AG04450 (cell line): ENCODE results near the gene CAMK2D. TPM values are rescaled to one million over a fixed set of nuclear protein-coding genes. Genes with fewer than 3 reads are reported as not detected.

Source experiments
- CTCF ChIA-PET: fragments of 300-600, 350-600 bp; formaldehyde crosslinking; extraction: SDS; loops from one replicate; lab custom pipeline; 2022; ENCODE audit warnings: antibody characterized with exemption, inconsistent platforms; lab: Charles Lee
- POLR2A ChIA-PET: fragments of 350-600 bp; formaldehyde crosslinking; extraction: SDS; loops from one replicate; lab custom pipeline; 2021; ENCODE audit warnings: antibody characterized with exemption, inconsistent platforms; lab: Yijun Ruan, JAX
- DNase-seq: peaks from one replicate; pipeline ENCODE4 v3.0.0-alpha.2; 2011; ENCODE audit warnings: low read depth, low spot score
- H3K27ac ChIP-seq: one replicate; pipeline ENCODE4 v1.5.1; 2012; ENCODE audit warnings: low read depth, low read length, control low read depth
- H3K27me3 ChIP-seq: one replicate; pipeline ENCODE4 v1.6.0; 2012; ENCODE audit warnings: low read length; ENCODE audit not compliant: control insufficient read depth, insufficient read depth
- H3K4me3 ChIP-seq: 2 replicates; pipeline ENCODE4 v1.5.1; 2011; ENCODE audit warnings: mild to moderate bottlenecking, low read depth, low read length, control low read depth
- H3K9me3 ChIP-seq: 2 replicates; pipeline ENCODE4 v1.5.1; 2012; ENCODE audit warnings: low read length; ENCODE audit not compliant: control insufficient read depth, insufficient read depth
- polyA plus RNA-seq: library from polyadenylated mRNA; depleted of rRNA; stranded (reverse); fragments of >200 nt; gene quantifications from 2 replicates; pipeline ENCODE4 v1.2.3, GENCODE V29; 2011
- TF ChIP-seq, protein P1 (sequence below): IDR thresholded peaks from 2 replicates; pipeline ENCODE4 v1.5.1; 2011; ENCODE audit warnings: low read depth, low read length, control low read depth, inconsistent platforms

Gene CAMK2D
- polyA plus RNA-seq, 1 experiment = 105 TPM

DNA sequence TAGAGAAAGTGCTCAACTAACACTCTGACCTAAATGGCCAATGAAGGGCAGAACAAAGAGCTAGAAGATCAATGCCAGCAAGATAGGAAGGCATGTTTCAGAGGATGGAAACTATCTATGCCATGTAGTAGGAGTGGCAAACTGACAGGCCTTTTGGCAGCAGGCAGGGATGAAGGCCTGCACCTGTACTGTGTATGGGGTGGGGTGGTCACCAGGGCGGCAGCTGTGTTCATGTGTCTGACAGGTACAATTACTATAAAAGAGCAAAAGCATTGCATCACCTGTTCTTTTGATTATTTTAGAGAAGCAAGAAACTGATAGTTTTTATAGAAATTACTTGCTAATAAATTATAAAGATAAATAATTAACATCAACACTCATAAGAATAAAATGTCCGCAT is 239.1 kb downstream of the CAMK2D start:
- no peak overlapping the region for H3K27ac ChIP-seq
- CTCF ChIA-PET = no interaction called here

DNA sequence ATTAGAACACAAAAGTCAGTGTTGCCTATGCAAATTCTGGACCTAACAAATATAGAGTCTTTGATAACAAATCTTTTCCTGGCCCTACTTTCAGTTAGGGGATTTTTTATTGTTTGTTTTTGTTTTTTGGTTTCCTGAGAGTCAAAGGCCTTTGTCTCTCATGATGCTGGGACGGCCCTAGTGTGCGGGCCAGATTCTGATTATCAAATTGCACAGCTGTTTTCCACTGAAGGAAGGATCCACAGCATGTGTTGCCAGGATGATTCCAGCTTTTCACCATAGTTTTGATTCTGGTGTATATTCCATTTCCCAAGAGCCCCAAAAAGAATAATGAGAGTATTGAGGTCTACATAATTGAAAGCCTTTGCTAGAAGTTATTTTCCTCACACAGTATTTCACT is 248.2 kb downstream of the CAMK2D start:
- no peak overlapping the region for H3K4me3 ChIP-seq
- H3K9me3 ChIP-seq = no peaks in the 10 kb centered on the region
- H3K27ac ChIP-seq = no peak overlapping the region
- H3K27me3 ChIP-seq = no peaks in the 10 kb centered on the region
- TF ChIP-seq, protein P1, sequence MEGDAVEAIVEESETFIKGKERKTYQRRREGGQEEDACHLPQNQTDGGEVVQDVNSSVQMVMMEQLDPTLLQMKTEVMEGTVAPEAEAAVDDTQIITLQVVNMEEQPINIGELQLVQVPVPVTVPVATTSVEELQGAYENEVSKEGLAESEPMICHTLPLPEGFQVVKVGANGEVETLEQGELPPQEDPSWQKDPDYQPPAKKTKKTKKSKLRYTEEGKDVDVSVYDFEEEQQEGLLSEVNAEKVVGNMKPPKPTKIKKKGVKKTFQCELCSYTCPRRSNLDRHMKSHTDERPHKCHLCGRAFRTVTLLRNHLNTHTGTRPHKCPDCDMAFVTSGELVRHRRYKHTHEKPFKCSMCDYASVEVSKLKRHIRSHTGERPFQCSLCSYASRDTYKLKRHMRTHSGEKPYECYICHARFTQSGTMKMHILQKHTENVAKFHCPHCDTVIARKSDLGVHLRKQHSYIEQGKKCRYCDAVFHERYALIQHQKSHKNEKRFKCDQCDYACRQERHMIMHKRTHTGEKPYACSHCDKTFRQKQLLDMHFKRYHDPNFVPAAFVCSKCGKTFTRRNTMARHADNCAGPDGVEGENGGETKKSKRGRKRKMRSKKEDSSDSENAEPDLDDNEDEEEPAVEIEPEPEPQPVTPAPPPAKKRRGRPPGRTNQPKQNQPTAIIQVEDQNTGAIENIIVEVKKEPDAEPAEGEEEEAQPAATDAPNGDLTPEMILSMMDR = no peak
- ChIA-PET CTCF (no interaction called here), POLR2A (no interaction called here)
- DNase-seq = no peak

More for the DNA sequence above, 239.1 kb downstream of the CAMK2D start:
- H3K27me3 ChIP-seq = no peaks in the 10 kb centered on the region
- H3K9me3 ChIP-seq = no peaks in the 10 kb centered on the region
- POLR2A ChIA-PET = no interaction called here
- no peak for DNase-seq
- TF ChIP-seq, protein P1 = no peak
- no peak overlapping the region for H3K4me3 ChIP-seq

DNA sequence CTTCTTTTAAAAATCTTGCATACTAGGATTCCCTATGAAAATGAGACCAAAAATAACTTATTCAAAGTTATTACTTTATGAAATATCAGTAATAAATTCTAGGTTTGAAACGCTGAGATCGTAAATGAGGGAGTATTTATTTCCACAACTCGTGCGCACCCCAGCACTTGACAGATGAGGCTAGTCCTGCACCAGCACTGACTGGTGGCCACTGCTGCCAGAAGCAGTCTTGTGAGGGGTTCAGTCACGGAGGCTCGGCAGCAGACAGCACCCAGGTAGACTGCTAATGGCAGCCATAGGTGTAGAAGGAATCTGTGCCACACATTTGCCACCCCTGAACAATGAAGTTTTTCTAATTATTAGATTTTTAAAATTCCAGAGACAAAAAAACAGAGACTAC is 248.7 kb downstream of the CAMK2D start:
- DNase-seq = no peak
- POLR2A ChIA-PET = no interaction called here
- Histone ChIP-seq H3K27ac (no peak overlapping the region), H3K9me3 (no peaks in the 10 kb centered on the region), H3K4me3 (no peak overlapping the region), H3K27me3 (no peaks in the 10 kb centered on the region)
- TF ChIP-seq, protein P1 = no peak
- CTCF ChIA-PET = no interaction called here

DNA sequence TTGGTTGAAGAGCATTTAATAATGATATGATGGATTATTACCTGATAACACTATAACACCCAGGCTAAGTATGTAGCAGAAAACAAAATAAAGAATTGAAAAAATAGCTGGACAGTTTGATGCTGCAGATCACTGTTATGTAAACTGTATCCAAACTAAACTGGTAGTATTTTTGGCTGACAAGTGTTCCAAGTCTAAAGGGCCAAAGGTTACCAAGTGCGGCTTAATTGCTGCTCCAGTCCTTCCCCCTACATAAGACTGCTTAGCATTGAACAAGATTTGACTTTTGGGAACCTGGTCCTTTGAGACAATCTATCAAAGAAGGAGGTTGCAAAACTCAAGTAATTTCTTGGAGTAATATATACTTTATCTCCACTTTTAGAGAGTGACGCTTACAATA is 249.6 kb downstream of the CAMK2D start:
- Histone ChIP-seq H3K27me3 (no peaks in the 10 kb centered on the region), H3K4me3 (no peak overlapping the region), H3K9me3 (no peaks in the 10 kb centered on the region), H3K27ac (no peak overlapping the region)
- TF ChIP-seq, protein P1 = no peak
- DNase-seq = no peak
- ChIA-PET POLR2A (no interaction called here), CTCF (no interaction called here)

DNA sequence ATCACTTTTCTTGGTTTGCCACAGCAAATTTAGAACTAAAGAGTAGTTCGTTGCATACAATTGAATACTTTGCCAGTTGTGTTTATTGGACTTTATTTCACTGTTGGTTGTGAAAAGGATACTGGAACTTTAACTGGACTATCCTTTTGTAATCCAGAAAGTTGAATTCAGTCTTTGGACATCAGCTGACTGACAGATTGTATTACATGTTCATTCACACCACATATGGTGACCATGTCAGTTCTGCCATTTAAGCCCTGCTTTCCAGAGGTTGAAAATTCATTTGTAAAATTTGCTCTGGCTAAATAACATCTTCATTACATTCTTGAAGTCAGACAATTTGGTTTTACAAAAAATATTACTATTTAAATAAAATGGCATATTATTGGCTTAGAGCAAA is 251.7 kb downstream of the CAMK2D start:
- H3K9me3 ChIP-seq = no peaks in the 10 kb centered on the region
- no peak overlapping the region for H3K27ac ChIP-seq
- TF ChIP-seq, protein P1 = no peak
- no peaks in the 10 kb centered on the region for H3K27me3 ChIP-seq
- POLR2A ChIA-PET = no interaction called here
- no peak overlapping the region for H3K4me3 ChIP-seq
- CTCF ChIA-PET = interaction anchor here (0.9 kb wide), 1 partner anchor 32 kb away, joined by 3 read pairs; no protein-coding TSS in a partner anchor
- no peak for DNase-seq
